Activated CD4-positive, alpha-beta T cell treated with anti-CD3 and anti-CD28 coated beads, Interleukin-2, amount 50 U/mL, for 1 hour (primary cell): ENCODE data around the gene AGBL4.
"Not testable (repeated sequence)": the region's sequence is repeated elsewhere in the genome, so short reads cannot be mapped to it uniquely, and the experiment has no call there.

ENCODE experiments used
- DNase-seq: peaks from one replicate; pipeline ENCODE4 v3.0.0-alpha.2; 2020

AGBL4 gene

DNA sequence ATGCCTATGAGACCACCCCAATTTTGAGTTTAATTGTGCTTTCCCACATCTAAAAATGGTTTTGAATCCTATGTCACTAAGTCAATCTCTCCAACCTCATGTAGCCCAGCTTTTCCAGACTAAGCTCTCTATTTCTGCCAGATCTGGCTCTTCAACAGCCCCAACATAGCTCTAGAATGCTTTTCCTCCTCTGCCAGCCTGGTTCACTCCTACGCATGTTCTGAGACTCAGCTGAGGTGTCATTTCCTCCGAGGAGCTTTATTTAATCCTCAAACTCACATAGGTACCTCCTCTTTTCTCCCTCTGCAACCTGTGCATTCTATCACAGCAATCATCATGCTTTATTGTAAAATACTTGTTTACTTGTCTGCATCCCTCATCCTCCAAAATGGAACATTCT lies 729.2 kb downstream of the AGBL4 start:
- DNase-seq = no peak

DNA sequence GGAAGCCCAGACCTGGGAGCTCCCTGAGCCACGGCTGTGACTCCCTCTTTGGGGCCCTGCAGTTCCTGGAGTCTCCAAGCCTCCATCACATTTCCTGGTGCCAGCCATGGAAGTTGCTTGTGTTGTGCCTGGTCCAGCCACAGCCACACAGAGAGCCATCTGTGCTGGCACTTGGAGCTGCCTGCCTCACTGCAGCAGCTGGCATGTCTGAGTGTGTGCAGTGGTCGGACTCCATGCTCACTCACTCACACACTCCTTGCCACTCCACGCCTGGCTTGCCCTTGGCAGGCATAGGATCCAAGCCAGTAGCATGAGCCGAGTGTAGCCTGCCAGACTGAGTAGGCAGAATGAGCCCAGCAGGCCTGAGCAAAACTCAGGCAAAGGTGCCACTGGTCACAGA lies 730.7 kb downstream of the AGBL4 start:
- no peak for DNase-seq

DNA sequence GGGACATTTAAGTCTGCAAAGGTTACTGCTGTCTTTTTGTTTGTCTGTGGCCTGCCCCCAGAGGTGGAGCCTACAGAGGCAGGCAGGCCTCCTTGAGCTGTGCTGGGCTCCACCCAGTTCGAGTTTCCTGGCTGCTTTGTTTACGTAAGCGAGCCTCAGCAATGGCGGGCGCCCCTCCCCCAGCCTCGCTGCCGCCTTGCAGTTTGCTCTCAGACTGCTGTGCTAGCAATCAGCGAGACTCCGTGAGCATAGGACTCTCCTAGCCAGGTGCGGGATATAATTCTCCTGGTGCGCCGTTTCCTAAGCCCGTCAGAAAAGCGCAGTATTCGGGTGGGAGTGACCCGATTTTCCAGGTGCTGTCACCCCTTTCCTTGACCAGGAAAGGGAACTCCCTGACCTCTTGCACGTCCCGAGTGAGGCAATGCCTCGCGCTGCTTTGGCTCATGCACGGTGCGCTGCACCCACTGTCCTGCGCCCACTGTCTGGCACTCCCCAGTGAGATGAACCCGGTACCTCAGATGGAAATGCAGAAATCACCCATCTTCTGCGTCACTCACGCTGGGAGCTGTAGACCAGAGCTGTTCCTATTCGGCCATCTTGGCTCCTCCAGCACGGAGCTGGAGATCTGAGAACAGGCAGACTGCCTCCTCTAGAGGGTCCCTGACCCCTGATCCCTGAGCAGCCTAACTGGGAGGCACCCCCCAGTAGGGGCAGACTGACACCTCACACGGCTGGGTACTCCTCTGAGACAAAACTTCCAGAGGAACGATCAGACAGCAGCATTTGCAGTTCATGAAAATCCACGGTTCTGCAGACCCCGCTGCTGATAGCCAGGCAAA lies 766.3 kb downstream of the AGBL4 start:
- not testable (repeated sequence) for DNase-seq

DNA sequence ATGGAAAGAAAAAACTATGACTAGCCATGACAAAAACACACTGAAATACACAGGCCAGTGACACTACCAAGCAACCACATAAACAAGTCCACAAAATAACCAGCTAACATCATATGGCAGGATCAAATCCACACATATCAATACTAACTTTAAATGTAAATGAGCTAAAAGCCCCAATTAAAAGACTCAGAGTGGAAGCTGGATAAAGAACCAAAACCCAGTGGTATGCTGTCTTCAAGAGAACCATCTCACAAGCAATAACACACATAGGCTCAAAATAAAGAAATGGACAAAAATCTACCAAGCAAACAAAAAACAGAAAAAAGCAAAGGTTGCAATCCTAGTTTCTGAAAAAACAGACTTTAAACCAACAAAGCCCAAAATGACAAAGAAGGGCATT lies 770.8 kb downstream of the AGBL4 start:
- no peak for DNase-seq

DNA sequence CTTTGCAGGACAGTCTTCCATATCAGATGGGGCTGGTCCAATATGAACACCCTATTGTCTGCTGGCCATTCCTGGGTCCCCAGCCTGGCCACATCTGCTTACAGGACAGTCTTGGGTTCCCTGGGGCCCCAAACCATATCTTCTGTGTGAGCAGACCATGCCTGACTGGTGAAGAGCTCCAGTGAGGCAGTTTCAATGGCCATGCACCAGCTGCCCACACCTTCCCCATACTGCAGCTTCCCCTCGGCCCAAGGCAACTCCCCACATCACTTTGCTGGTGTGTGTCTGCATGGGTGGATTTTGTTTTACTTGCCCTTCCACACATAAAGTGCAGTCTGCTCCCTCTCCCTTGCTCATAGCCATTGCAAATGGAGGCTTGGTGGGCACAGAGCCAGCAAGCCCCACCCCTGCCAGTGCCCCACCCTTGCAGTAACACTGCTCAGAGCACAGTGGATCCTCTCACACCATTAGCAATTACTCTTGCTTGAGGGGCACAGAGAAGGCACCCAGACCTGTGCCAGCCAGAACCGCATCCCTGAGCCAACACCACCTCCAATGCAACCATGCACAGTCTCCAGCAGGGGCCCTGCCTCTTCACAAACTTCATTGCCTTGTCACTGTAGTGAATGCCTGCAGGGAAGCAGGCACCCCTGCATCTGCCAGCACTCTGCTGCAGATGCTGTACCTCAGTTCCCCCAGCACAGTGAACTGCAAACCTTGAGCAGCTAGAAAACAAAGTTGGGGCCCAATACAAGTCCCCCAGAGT lies 772.6 kb downstream of the AGBL4 start:
- DNase-seq = no peak

DNA sequence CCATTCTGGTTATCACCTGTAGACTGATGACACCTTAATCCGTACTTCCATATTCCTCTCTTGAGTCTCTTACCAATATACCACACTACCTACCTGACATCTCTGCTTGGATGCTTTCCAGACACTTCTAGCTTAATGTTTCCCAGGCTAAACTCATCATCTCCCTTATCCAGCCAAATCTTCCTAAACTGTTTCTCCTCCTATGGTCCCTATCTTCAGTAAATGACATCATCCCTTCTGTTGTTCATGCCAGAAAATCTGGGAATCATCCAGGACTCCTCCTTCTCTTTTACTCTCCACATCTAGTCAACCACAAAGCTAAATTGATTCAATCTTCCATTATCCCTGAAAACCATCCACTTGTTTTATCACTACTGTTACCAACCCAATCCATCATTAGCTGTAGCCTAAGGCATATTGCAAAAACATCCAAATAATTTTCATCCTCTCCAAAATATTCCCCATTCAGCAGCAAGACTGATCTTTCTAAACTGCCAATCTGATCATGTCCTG lies 783.0 kb downstream of the AGBL4 start:
- no peak for DNase-seq

DNA sequence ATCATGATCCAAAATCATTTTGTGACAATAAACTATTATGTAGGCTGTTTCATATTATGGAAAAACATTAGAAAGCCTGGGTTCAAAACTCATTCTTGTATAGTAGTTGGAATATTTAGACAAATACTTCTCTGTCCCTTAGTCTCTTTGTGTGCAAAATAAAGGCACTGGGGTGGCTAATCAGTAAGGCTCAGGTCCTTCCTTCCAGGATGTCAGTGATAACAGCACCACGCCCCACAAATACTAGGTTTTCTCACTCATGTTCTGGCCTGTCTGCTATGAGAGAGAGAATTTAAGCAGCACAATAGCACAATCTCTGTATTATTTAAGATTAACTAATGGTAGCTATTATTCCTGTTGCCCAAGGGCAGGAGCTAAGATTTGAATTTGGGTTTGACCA lies 788.8 kb downstream of the AGBL4 start:
- DNase-seq = no peak

DNA sequence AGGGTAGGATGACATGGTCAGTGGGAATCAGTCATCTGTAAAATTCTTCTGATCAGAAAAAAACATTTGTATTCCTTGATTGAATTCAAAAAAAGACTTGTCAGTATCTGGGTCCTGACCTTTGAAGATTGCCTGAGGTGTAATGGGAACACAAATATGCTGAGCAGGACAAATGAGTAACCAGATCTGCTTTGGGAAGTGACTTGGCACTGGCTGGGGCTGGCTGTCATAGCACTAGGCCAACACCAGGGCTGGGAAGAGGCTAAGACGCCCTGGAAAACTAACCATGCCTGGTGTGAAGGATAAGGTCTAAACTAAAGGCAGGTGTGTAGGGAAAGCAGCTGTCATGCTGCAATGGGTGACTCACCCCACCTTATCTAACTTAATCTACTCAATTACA lies 794.2 kb downstream of the AGBL4 start:
- no peak for DNase-seq

DNA sequence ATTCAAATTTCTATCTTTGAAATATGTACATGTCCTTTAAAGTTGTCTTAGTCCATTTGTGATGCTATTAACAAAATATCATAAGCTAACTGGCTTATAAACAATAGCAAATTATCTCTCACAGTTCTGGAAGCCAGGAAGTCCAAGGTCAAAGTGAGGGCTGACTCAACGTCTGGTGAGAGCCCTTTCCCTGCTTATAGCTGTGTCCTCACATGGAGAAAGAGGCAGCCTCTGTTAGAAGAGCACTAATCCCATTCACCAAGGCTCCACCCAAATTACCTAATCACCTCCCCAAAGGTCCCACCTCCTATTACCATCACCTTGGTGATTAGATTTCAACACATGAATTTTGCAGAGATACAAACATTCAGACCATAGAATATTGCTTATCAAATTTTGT lies 797.0 kb downstream of the AGBL4 start:
- DNase-seq = no peak

DNA sequence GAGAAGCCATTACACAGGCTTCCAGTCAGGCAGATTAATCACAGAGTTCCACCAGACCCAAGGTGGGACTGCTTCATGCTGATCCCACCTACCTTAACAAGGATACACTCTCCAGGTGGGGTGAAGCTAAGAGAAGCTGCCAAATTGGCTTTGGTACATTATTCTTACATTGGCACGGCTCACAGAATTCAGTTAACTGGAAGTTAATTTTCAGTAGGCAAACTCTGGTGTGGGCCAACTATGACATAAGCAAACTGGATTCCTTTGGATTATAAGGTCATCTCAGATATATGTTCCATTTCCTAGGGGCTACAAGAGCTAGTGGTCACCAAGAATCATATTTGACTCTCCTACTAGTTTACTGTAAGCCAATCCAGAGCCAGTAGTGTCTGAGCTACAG lies 798.3 kb downstream of the AGBL4 start:
- no peak for DNase-seq

DNA sequence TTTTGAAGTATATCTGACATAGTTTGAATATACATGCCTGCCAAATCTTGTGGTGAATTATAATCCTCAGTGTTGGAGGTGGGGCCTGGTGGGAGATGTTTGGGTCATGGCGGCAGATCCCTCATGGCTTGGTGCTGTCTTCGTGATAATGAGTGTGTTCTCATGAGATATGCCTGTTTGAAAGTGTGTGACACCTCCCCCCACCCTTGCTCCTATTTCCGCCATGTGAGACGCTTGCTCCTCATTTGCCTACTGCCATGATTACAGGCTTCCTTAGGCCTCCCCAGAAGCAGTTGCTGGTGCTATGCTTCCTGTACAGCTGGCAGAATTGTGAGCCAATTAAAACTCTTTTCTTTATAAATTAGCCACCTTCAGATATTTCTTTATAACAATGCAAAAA lies 810.5 kb downstream of the AGBL4 start:
- no peak for DNase-seq

DNA sequence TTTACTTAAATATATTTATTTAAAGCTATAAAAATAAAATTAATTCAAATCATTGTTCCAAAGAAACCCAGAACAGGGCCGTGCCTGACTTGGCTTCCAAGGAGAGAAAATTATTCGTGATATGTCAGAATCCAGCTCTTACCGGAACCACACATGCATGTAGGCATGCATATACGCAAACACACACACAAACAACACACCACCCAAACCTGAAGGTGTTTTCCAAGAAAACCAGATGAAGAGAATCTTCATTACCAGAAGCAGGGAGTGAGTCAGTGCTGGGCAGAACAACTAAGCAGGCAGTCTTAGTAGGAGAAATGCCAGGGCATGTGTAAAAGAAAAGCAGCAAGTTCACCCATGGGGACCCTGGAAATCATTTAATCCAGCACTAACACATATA lies 815.0 kb downstream of the AGBL4 start:
- no peak for DNase-seq

DNA sequence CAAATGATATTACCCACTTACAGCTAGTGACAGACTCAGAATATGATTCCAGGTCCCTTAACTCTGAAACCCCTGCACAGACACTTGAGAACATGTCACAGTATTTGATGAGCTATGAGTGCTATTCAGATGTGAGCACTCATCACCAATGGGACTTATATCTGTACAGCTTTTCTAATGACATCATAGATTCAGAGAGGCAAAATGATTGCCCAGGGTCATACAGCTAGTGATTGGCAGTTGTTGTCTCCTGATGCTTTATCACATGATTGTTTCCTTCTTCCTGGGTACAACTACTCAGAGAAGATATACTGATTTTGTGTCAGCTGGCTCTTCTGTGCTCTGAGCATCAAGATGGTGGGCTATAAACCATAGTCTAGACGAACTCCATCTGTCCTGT lies 819.0 kb downstream of the AGBL4 start:
- no peak for DNase-seq

DNA sequence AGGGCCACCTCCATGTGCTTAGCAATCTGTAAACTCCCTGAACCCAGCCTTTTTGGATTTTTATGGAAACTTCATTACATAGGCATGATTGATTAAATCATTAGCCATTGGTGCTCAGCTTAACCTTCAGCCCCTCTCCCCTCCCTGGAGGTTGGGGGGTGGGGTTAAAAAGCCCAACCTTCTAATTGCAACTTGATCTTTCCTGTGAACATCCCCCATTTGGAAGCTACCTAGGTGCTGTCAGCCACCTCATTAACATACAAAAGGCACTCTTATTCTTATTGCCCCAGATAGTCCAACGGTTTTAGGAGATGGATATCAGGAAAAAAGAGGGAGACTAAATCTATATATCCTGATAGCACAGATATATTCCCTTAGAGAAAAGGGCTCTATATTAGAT lies 823.0 kb downstream of the AGBL4 start:
- DNase-seq = no peak

DNA sequence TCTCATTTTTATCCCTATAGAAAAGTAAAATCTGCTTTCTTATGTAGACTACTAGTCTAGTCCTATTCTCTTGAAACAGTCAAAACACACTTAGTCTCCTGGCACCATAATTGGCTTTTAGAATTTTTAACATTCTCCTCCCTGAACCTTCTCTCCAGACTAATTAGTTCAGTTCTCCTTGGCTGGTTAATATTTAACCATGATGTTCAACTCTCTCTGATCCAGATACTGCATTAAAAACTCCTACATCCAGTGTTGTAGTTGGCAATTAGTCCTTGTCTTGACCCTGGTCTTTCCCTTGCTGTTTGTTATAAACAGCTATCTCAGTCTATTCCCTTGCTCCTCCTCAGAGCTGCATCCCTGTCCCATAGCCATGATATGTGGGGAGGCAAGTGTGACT lies 824.2 kb downstream of the AGBL4 start:
- DNase-seq = no peak

DNA sequence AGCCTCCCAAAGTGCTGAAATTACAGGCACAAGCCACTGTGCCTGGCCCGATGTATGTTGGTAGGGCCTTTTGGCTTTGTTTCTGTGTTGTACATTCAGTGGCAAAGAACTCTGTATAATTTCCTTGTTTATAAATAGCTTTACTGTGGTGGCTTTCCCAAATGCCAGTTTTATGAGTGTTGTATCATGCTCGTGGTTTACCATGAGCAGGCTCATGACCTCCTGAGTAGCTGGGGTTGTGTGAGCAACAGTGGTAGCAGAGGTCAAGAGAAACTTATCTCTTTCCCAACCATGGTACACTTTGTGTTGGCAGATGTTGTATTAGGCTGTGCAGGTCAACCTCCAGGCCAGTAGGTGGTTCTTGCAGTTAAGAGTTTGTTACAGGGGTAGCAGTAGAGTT lies 826.7 kb downstream of the AGBL4 start:
- no peak for DNase-seq

DNA sequence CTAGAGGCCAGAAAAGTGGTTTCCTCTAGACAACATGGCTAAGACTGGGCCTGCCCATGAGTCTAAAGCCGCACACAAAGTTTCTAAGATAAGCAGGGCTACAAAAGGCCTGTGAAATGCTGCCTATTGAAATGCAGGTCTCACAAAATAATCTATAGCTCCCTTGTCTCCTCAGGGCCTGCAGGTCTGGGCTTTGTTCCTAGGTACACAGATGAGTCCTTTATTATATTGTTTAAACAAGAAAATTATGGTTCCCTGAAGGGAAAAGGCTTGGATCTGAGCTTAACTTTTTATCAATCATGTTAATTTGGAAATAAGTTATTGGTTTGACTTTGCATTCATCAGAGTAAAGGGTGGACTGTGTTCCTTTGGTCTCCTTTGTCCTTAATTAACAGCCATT lies 833.6 kb downstream of the AGBL4 start:
- DNase-seq = no peak

DNA sequence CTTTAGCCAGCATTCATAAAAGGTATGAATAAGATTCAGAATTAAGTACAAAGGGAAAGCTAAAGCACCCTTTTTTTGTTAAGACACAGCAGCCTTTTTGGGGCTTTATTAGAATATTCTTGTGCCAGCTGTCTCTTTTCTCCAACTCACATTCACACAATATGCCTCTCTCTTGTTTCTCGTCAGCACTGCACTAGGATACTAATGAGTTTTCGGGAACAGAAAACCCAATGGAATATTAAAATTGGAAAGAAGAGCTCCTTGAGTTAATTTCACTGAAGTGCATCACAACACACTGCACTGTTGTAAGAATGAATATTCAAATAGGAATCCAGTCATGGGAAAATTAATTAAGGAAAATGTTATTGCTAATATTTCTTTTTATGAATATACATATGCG lies 836.7 kb downstream of the AGBL4 start:
- DNase-seq = no peak

DNA sequence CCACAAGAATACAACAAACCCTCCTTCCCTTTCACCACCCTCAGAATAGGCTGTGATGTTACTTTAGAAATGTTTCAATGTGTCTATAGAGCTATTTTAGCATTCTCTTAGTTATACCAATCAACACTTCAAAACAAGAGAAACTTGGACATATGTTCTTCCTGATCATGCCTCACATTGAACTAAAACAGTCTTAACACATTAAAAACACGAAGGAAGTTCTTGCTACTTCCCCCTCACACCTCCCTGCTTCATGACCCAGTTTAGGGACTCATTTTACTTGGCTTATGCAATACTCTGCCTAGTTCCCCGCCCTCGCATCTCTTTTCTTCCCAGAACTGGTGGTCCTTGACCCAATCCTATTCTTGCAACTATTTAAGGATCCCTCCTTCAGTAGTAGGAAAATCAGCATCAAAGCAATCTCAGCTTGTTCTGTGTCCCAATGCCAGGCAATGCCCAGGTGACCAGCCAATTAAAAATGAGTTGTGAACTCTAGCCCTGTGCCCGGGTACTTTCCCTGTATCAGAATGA lies 838.2 kb downstream of the AGBL4 start:
- DNase-seq = no peak

DNA sequence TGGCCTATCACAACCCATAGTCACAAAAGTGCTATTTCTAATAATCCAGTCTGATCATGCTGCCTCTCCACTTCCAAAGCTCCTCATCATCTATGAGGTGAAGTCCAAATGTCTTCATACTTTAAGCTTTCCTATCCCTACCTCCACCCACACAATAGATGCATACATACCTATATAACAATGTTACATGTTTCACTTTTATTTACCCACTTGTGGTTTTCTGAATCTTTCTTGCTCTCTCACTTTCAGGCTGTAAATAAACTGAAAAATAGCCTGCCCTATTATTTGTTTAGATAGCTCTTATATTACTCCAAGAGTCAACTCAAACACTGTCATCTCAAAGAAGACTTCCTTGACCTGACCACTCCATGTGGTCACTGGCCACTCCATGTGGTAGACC lies 840.3 kb downstream of the AGBL4 start:
- DNase-seq = no peak

DNA sequence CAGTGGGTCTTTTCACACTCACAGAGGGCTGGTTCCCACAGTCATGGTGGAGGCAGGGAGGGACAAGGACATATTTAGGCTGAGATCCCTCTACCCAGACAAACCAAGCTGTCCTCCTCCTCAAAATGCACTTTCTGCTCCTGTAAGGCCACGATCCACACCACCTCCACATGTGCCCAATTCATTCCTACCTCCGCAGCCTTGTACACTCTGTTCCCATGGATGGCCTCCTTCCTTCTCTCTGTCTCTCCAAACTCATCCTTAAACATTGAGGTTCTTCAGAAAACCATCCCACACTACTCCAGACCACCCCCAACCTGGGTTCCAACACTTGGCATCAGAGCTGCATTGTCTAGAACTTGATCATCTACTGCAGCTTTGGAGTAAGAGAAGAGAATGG lies 842.7 kb downstream of the AGBL4 start:
- DNase-seq = no peak

DNA sequence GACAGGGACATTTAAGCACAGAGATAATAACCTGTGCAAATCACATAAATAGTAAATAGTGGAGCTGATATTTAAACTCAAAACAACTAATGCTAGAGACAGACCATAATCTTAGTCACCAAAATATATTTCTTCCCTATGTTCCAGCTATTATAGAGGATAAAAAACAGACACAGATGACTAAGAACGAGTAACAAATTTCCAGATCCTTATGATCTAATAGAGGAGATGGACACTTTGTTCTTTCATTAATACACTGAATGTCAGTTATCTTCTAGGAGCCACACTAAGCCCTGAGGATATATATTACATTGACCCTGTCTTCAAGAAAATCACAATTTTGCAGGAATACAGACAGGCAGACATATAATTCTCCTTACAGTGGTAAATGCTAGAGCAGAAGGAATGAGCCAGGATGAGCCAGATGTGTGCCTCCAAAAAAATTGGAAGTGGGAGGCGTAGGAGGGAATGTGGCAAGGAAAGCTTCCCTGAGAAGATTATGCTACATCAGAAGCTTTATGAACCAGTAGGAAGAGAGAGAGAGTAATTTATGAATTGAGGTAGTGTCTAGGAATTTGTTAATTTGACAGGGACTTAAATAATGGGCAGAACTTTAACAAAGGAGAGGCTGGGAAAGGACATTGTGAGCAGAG lies 851.7 kb downstream of the AGBL4 start:
- no peak for DNase-seq

DNA sequence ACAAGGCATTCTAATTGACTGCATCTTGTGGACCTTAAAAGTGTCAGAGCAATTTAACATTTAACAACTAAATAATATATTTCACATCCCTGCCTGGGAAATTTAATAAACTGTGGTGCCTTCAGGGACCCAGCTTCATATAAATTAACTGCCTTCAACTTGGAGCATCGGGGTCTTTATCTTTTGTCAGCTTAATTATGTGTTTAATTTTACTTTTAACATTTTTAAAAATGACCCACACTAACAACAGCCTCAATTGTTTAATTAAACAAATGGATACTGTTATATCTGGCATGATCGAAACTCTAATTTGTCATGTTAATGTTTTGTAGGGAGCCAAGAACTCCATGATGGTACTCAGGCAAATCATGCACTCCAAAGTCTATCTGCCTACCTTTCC lies 857.7 kb downstream of the AGBL4 start:
- DNase-seq = no peak

DNA sequence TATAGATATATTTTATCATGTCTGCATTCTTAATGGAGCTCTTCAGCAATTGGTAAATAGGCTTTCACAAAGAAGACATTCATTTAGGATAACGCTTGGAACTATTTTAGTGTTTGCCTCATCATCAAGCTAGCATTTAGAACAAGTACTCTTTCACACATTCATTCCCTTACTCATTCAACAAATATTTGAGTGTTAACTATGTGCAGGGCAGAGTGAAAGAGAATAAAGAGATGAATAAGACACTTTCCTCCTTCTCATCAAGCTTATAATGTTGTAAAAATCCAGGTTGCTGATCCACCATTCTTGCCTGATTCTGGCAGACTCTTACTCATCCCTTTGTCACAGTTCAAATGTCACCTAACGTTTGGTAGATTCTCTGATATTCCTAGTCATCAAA lies 860.7 kb downstream of the AGBL4 start:
- no peak for DNase-seq
